HEK293 (cell line): Measurements from ENCODE around the gene AXL.

Experiments
- CTCF ChIA-PET: fragments of 350-600 bp; formaldehyde crosslinking; extraction: SDS; loops from one replicate; lab custom pipeline; 2021; ENCODE audit warnings: antibody characterized with exemption; lab: Yijun Ruan, JAX
- POLR2A ChIA-PET: fragments of 300-600 bp; formaldehyde crosslinking; extraction: SDS; loops from one replicate; lab custom pipeline; 2020; ENCODE audit warnings: antibody characterized with exemption, inconsistent platforms; lab: Yijun Ruan, JAX
- H3K27ac ChIP-seq: fragments of 200-500 bp; sonication (Bioruptor generic); 2 replicates; pipeline ENCODE4 v1.5.1; 2014; ENCODE audit warnings: low read depth, low read length, control low read depth, inconsistent platforms; ENCODE audit errors: extremely low read depth
- H3K36me3 ChIP-seq, 2 experiments: fragments of 200-500 bp in 1 of 2; sonication (Bioruptor generic) in 1 of 2; 1 replicate in 1 of 2; 2 replicates in 1 of 2; pipeline ENCODE4 v1.5.1; 2014 to 2017; ENCODE audit warnings: inconsistent platforms in 2 of 2, low read length in 2 of 2; ENCODE audit not compliant: control insufficient read depth in 2 of 2, insufficient read depth in 1 of 2
- H3K4me1 ChIP-seq: fragments of 200-500 bp; sonication (Bioruptor generic); 2 replicates; pipeline ENCODE4 v1.5.1; 2014; ENCODE audit warnings: mild to moderate bottlenecking, low read length, inconsistent platforms; ENCODE audit not compliant: control insufficient read depth, insufficient read depth
- H3K4me3 ChIP-seq: 2 replicates; pipeline ENCODE4 v1.5.1; 2011; ENCODE audit warnings: low read depth, mild to moderate bottlenecking, control low read depth, low read length, moderate library complexity
- H3K9me3 ChIP-seq: fragments of 200-500 bp; sonication (Bioruptor generic); 2 replicates; pipeline ENCODE4 v1.5.1; 2014; ENCODE audit warnings: low read depth, low read length, inconsistent platforms; ENCODE audit not compliant: control insufficient read depth, insufficient read depth
- GLI2 ChIP-seq: fragments of 450-650 bp; formaldehyde crosslinking; IDR thresholded peaks from 2 replicates; pipeline ENCODE4; 2017; ENCODE audit warnings: missing biosample characterization, missing genetic modification characterization, low read depth, borderline replicate concordance
- TCF7L2 ChIP-seq: IDR thresholded peaks from 2 replicates; pipeline ENCODE4 v1.6.1; 2011; ENCODE audit warnings: low read depth, mild to moderate bottlenecking, inconsistent platforms, low read length, moderate library complexity, borderline replicate concordance
- WT1 ChIP-seq: fragments of 450-650 bp; formaldehyde crosslinking; IDR thresholded peaks from 2 replicates; pipeline ENCODE4 v1.5.1; 2016; ENCODE audit warnings: missing biosample characterization, missing genetic modification characterization
- ZNF394 ChIP-seq: fragments of 450-650 bp; formaldehyde crosslinking; IDR thresholded peaks from 2 replicates; pipeline ENCODE4 v1.5.1; 2016; ENCODE audit warnings: missing biosample characterization, missing genetic modification characterization, mild to moderate bottlenecking, moderate library complexity, borderline replicate concordance
- ZNF596 ChIP-seq: fragments of 450-650 bp; IDR thresholded peaks from 2 replicates; pipeline ENCODE4 v1.5.0; 2018; ENCODE audit warnings: missing biosample characterization, mild to moderate bottlenecking, missing genetic modification characterization, moderate library complexity
- ZNF610 ChIP-seq: fragments of 450-650 bp; formaldehyde crosslinking; IDR thresholded peaks from 2 replicates; pipeline ENCODE4 v1.5.1; 2016; ENCODE audit warnings: missing biosample characterization, missing genetic modification characterization, borderline replicate concordance

The AXL gene

DNA sequence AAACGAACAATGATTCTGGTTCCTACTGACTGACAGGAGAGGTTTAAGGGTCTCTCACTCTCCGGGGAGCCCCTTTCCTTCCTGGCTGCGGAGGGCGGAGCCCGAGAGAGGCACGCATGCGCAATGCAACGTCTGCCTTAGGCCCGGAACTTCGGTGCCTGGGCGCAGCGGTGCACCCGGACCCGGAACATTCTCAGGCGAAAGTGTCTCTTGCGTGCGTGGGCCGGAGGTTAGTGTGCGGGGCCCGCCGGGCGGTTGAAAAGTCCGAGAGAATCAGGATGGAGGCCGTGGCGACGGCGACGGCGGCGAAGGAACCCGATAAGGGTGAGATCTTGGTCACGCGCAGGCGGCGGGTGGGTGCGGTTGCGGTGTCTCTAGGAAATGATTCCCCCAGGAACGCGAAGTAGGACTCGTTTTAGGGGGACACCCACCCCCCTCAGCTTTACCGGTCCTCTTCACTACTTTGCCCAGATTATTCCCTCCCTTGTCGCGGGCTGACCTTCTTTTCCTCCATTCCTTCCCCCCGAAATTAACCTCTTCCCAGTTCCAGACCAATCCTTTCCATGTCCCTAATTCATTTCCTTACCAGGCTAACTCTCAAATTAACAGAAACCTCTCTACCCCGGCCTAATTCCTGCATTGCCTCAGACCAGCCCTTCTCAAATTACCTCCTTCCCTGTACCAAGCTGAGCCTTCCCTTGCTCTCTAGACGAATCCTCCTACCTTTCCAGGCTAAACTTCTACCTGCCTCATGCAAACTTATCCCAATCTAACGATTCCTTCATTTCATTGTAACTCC lies 91.2 kb downstream of the AXL start, which contains the start of gene CCDC97 (continued):
- TF ChIP-seq WT1: peak; percentile 72
- peak; percentile 93 for TF ChIP-seq ZNF610 (tag by site-specific recombination)
- TF ChIP-seq TCF7L2: no peak
- TF ChIP-seq GLI2 (tag by site-specific recombination): no peak

DNA sequence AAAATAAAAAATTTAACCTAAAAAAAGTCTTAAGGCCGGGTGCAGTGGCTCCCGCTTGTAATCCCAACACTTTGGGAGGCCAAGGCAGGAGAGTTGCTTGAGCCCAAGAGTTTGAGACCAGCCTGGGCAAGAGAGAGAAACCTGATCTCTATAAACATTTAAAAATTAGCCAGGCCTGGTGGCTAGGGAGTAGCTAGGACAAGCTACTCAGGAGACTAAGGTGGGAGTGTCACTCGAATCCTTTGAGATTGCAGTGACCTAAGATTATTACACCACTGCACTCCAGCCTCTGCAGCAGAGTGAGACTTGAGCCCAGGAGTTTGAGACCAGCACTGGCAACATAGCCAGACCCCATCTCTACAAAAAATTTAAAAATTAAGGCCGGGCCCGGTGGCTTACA lies 92.0 kb downstream of the AXL start:
- CTCF ChIA-PET: interaction anchor here (0.7 to 1.9 kb wide), 8 partner anchors 11 to 507 kb away, joined by 3 to 6 read pairs (median 4); no protein-coding TSS in a partner anchor
- H3K4me1 ChIP-seq: peaks cover 20% of the 10 kb centered on the region

More for the DNA sequence above, 92.0 kb downstream of the AXL start:
- POLR2A ChIA-PET: interaction anchor here (1.4 to 2.1 kb wide), 4 partner anchors 14 to 53 kb away, joined by 4 to 9 read pairs (median 6); partner anchors contain the start of gene B9D2
- no peak for TF ChIP-seq ZNF596 (tag by site-specific recombination)
- TF ChIP-seq ZNF394 (tag by site-specific recombination): peak; percentile 93
- peak overlapping the region; percentile 98 for H3K27ac ChIP-seq
- peak overlapping the region; percentile 77 for H3K4me3 ChIP-seq
- H3K9me3 ChIP-seq: no peaks in the 10 kb centered on the region
- peaks cover 54 to 66% of the 10 kb centered on the region in 2 experiments for H3K36me3 ChIP-seq
